ENCODE measurements around the gene ARHGAP18. TPM values are rescaled to one million over a fixed set of nuclear protein-coding genes. Genes with fewer than 3 reads are reported as not detected.

The ARHGAP18 gene
- total and polyA plus RNA-seq, 2 of the 13 experiments (the other 11 are each of a cell fraction or from before 2014, with no cell fraction given): 58.2 to 115 TPM

GRCh38 chr6:129748212-129748900 lies 38.4 kb upstream of the ARHGAP18 start (continued):
- TF ChIP-seq ZNF577 (CRISPR knock-in tag; IDR thresholded peaks at IDR 0.05; ENCODE audit: borderline replicate concordance, low read depth) (no peak), MAFF (IDR thresholded peaks at IDR 0.05; ENCODE audit: low read depth, low read length) (no peak), ZNF317 (CRISPR knock-in tag; IDR thresholded peaks at IDR 0.05) (0 out of 2 replicates have a peak, but pooled peaks have one; percentile 22), ZMAT5 (CRISPR knock-in tag; IDR thresholded peaks at IDR 0.05; ENCODE audit: borderline replicate concordance, low read depth) (no peak), NRL (CRISPR knock-in tag; IDR thresholded peaks at IDR 0.05; ENCODE audit: borderline replicate concordance) (no peak), ZNF12 (CRISPR knock-in tag; IDR thresholded peaks at IDR 0.05) (peak; percentile 70; the same call in 1 of the 2 replicates), ZSCAN20 (CRISPR knock-in tag; IDR thresholded peaks at IDR 0.05; ENCODE audit: borderline replicate concordance) (no peak), ZBTB20 (CRISPR knock-in tag; IDR thresholded peaks at IDR 0.05; ENCODE audit: borderline replicate concordance, low read depth) (no peak), ZBTB8A (CRISPR knock-in tag; IDR thresholded peaks at IDR 0.05; ENCODE audit: borderline replicate concordance, low read depth) (no peak), ZFY (CRISPR knock-in tag; IDR thresholded peaks at IDR 0.05) (peak; percentile 50; the same call in 1 of the 2 replicates), SNAPC2 (CRISPR knock-in tag; IDR thresholded peaks at IDR 0.05) (no peak), CC2D1A (CRISPR knock-in tag; IDR thresholded peaks at IDR 0.05) (no peak), PREB (CRISPR knock-in tag; IDR thresholded peaks at IDR 0.05) (no peak), ZNF616 (CRISPR knock-in tag; IDR thresholded peaks at IDR 0.05; ENCODE audit: low read depth) (no peak), FOXA3 (CRISPR knock-in tag; IDR thresholded peaks at IDR 0.05) (0 out of 2 replicates have a peak, but pooled peaks have one; percentile 15), ZSCAN29 (CRISPR knock-in tag; conservative IDR thresholded peaks at IDR 0.05) (no peak), BORCS8-MEF2B (CRISPR knock-in tag; IDR thresholded peaks at IDR 0.05) (no peak), ZHX2 (IDR thresholded peaks at IDR 0.05; ENCODE audit: low read depth) (no peak), ZHX2 (CRISPR knock-in tag; IDR thresholded peaks at IDR 0.05; ENCODE audit: borderline replicate concordance) (no peak), ZNF136 (CRISPR knock-in tag; IDR thresholded peaks at IDR 0.05; ENCODE audit: low read depth) (no peak), CEBPG (CRISPR knock-in tag; IDR thresholded peaks at IDR 0.05) (peak; percentile 99), SSRP1 (CRISPR knock-in tag; IDR thresholded peaks at IDR 0.05) (0 out of 2 replicates have a peak, but pooled peaks have one; percentile 26), NFIB (CRISPR knock-in tag; IDR thresholded peaks at IDR 0.05; ENCODE audit: borderline replicate concordance) (no peak), KDM3A (CRISPR knock-in tag; IDR thresholded peaks at IDR 0.05; ENCODE audit: low read depth) (no peak), ZNF350 (CRISPR knock-in tag; IDR thresholded peaks at IDR 0.05; ENCODE audit: borderline replicate concordance, low read depth) (no peak)
